Mucosa of descending colon (tissue), 3 donors: ENCODE results near the gene RPL18. TPM values are rescaled to one million over a fixed set of nuclear protein-coding genes. Genes with fewer than 3 reads are reported as not detected.
A peak's percentile ranks its signal among the peaks of the same experiment; 100 is the strongest.
"Not testable (repeated sequence)": the region's sequence is repeated elsewhere in the genome, so short reads cannot be mapped to it uniquely, and the experiment has no call there.

ENCODE experiments used
- ATAC-seq: fragments of 200-7000 bp; cut with Tn5 transposase; one replicate; pipeline ENCODE4 v1.9.1; 2020; ENCODE audit warnings: mild to moderate bottlenecking, moderate library complexity
- DNase-seq, 3 donors: peaks; one replicate each; pipeline ENCODE4 v3.0.0-alpha.2; 2020
- H3K36me3 ChIP-seq: fragments of 200-600 bp; one replicate; pipeline ENCODE4 v1.8.0; 2021; ENCODE audit warnings: low read depth, mild to moderate bottlenecking
- H3K4me1 ChIP-seq: fragments of 200-600 bp; one replicate; pipeline ENCODE4 v1.8.0; 2021; ENCODE audit warnings: low read depth, mild to moderate bottlenecking
- H3K4me3 ChIP-seq: fragments of 200-600 bp; one replicate; pipeline ENCODE4 v1.8.0; 2021; ENCODE audit warnings: mild to moderate bottlenecking
- H3K9me3 ChIP-seq: fragments of 200-600 bp; one replicate; pipeline ENCODE4 v1.8.0; 2021; ENCODE audit warnings: mild to moderate bottlenecking
- intact Hi-C, 2 donors: fragments of 100-400 bp; cut with DNase I in 1 of 2; cut with micrococcal nuclease in 1 of 2; formaldehyde crosslinking; loops; one replicate each; pipeline versions ENCODE4 v1.11.0 to v1.11.1; 2022; cut with DNase I, micrococcal nuclease
- total RNA-seq, 3 donors: library from RNA; stranded (reverse); fragmentation: NEBNext Ultra II Directional in 2 of 3; extraction: Animal tissue kit (Norgen Biotek cat#: 25700) in 2 of 3; gene quantifications; one replicate each; pipeline versions ENCODE4 v1.2.1 to v1.2.4, GENCODE V29; 2021 to 2023
- TF ChIP-seq, protein P1 (sequence below): fragments of 200-600 bp; IDR thresholded peaks from one replicate; pipeline ENCODE4 v1.8.0; 2022; ENCODE audit warnings: antibody characterized with exemption, mild to moderate bottlenecking
- donor health status: DM: no; HTN: no; CAD: no; lungs with moderate emphysema.
- donor health status: DM: no; HTN: no; CAD: no.
- donor health status: DM: no; HTN: yes; CAD: no.

Gene RPL18
- total RNA-seq, 3 donors from 2014 or later, result 999 to 1,336 (median 1,270) TPM

- intact Hi-C loops, result loop anchor here in 1 of 2 donors (5.0 kb wide), 1 partner anchor 95 kb away; no protein-coding TSS in a partner anchor
- TF ChIP-seq, protein P1, sequence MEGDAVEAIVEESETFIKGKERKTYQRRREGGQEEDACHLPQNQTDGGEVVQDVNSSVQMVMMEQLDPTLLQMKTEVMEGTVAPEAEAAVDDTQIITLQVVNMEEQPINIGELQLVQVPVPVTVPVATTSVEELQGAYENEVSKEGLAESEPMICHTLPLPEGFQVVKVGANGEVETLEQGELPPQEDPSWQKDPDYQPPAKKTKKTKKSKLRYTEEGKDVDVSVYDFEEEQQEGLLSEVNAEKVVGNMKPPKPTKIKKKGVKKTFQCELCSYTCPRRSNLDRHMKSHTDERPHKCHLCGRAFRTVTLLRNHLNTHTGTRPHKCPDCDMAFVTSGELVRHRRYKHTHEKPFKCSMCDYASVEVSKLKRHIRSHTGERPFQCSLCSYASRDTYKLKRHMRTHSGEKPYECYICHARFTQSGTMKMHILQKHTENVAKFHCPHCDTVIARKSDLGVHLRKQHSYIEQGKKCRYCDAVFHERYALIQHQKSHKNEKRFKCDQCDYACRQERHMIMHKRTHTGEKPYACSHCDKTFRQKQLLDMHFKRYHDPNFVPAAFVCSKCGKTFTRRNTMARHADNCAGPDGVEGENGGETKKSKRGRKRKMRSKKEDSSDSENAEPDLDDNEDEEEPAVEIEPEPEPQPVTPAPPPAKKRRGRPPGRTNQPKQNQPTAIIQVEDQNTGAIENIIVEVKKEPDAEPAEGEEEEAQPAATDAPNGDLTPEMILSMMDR, result no peak
- ATAC-seq, result no peak
Measured at GRCh38 chr19:48587387-48587786, 31.6 kb downstream of the RPL18 start.

GRCh38 chr19:48582168-48582567 is 36.8 kb downstream of the RPL18 start:
- H3K9me3 ChIP-seq, result no peaks in the 10 kb centered on the region
- H3K4me3 ChIP-seq, result no peak overlapping the region
- no peaks in the 10 kb centered on the region for H3K36me3 ChIP-seq
- TF ChIP-seq, protein P1, result no peak
- H3K4me1 ChIP-seq, result peaks cover 9% of the 10 kb centered on the region
- DNase-seq (no peak), ATAC-seq (no peak)
- intact Hi-C loops, result loop anchor here in 1 of 2 donors (5.0 kb wide), 1 partner anchor 75 kb away; no protein-coding TSS in a partner anchor

More at GRCh38 chr19:48587387-48587786, 31.6 kb downstream of the RPL18 start:
- Histone ChIP-seq H3K36me3 (no peaks in the 10 kb centered on the region), H3K4me1 (peaks cover 14% of the 10 kb centered on the region), H3K4me3 (no peak overlapping the region), H3K9me3 (no peaks in the 10 kb centered on the region)
- DNase-seq, result no peak

DNA sequence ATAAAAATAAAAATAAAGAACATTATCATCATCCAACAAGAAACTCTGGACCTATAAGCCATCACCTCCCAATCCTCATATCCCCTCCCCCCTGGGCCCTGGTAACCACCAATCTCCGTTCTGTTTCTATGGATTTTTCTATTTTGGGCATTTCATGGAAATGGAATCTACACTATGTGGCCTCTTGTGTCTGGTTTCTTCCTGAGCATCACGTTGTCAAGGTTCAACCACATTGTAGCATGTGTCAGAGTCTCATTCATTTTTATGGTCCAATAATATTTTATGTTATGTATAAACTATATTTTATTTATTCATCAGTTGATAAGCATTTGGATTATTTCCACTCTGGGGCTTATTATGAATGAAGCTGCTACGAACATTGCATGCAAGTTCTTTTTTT is 40.1 kb downstream of the RPL18 start:
- no peak overlapping the region for H3K4me3 ChIP-seq
- no peaks in the 10 kb centered on the region for H3K36me3 ChIP-seq
- H3K9me3 ChIP-seq, result no peaks in the 10 kb centered on the region
- ATAC-seq (peak; percentile 72), DNase-seq (no peak)
- intact Hi-C loops, result no loop called here
- peaks cover 4% of the 10 kb centered on the region for H3K4me1 ChIP-seq
- TF ChIP-seq, protein P1, result no peak

- H3K4me1 ChIP-seq, ATAC-seq, H3K36me3 ChIP-seq, H3K4me3 ChIP-seq, intact Hi-C loops, DNase-seq, H3K9me3 ChIP-seq: not testable (repeated sequence)
Measured at GRCh38 chr19:48577908-48578307, 41.1 kb downstream of the RPL18 start.

GRCh38 chr19:48575931-48576622 is 42.9 kb downstream of the RPL18 start:
- DNase-seq, result no peak
- ATAC-seq, result no peak
- Histone ChIP-seq H3K9me3 (no peaks in the 10 kb centered on the region), H3K36me3 (no peaks in the 10 kb centered on the region), H3K4me3 (no peak overlapping the region), H3K4me1 (peaks cover 4% of the 10 kb centered on the region)
- intact Hi-C loops, result no loop called here
- TF ChIP-seq, protein P1, result no peak

- no peaks in the 10 kb centered on the region for H3K4me1 ChIP-seq
- DNase-seq (no peak), ATAC-seq (no peak)
- TF ChIP-seq, protein P1, result no peak
- no peak overlapping the region for H3K4me3 ChIP-seq
- H3K36me3 ChIP-seq, result no peaks in the 10 kb centered on the region
- H3K9me3 ChIP-seq, result no peaks in the 10 kb centered on the region
- intact Hi-C loops, result no loop called here
Measured at GRCh38 chr19:48573163-48573505, 45.8 kb downstream of the RPL18 start.
